SU-DHL-6 (cell line): ENCODE results near the gene NCR2.

ENCODE experiments used
- CTCF ChIP-seq: fragments of 200-600 bp; sonication (generic); IDR thresholded peaks from one replicate; pipeline ENCODE4 v1.5.1; 2017; ENCODE audit warnings: antibody characterized with exemption, mild to moderate bottlenecking, low read length, moderate library complexity; ENCODE audit not compliant: insufficient read depth, poor library complexity, severe bottlenecking
- EZH2phosphoT487 ChIP-seq: fragments of 200-600 bp; sonication (generic), shearing (Covaris generic); conservative IDR thresholded peaks from 2 replicates; pipeline ENCODE4 v1.6.1; 2018; ENCODE audit warnings: mild to moderate bottlenecking, antibody characterized with exemption, low read length, moderate library complexity, mixed read lengths

GRCh38 chr6:41367061-41367460 is 31.7 kb downstream of the NCR2 start:
- TF ChIP-seq CTCF (no peak), EZH2phosphoT487 (no peak)
